Renal cortex interstitium (tissue), 11 donors: Measurements from ENCODE around the gene TBC1D16. TPM values are rescaled to one million over a fixed set of nuclear protein-coding genes. Genes with fewer than 3 reads are reported as not detected.

Experiments
- DNase-seq, 11 donors: peaks; one replicate each; pipeline ENCODE4 v3.0.0-alpha.2; 2013; ENCODE audit warnings: low read depth in 9 of 11, low spot score in 4 of 11; ENCODE audit errors: extremely low read depth in 1 of 11
- polyA plus RNA-seq, 3 donors: library from polyadenylated mRNA; unstranded; fragments of 120-200 nt; gene quantifications; one replicate each; pipeline ENCODE4 v1.2.1, GENCODE V29; 2013; ENCODE audit not compliant: insufficient read length in 3 of 3

Gene TBC1D16
- polyA plus RNA-seq, 3 donors: 33.9 to 40.3 (median 40.0) TPM

- no peak for DNase-seq
Measured at GRCh38 chr17:79948945-79949655, 86.6 kb downstream of the TBC1D16 start.

- no peak for DNase-seq
Measured at GRCh38 chr17:79948406-79948944, 87.2 kb downstream of the TBC1D16 start.

- DNase-seq: no peak
Measured at GRCh38 chr17:79947351-79948031, 88.2 kb downstream of the TBC1D16 start.

GRCh38 chr17:79946352-79947231 lies 89.1 kb downstream of the TBC1D16 start:
- DNase-seq: no peak

- no peak for DNase-seq
Measured at GRCh38 chr17:79945591-79946255, 89.9 kb downstream of the TBC1D16 start.

DNA sequence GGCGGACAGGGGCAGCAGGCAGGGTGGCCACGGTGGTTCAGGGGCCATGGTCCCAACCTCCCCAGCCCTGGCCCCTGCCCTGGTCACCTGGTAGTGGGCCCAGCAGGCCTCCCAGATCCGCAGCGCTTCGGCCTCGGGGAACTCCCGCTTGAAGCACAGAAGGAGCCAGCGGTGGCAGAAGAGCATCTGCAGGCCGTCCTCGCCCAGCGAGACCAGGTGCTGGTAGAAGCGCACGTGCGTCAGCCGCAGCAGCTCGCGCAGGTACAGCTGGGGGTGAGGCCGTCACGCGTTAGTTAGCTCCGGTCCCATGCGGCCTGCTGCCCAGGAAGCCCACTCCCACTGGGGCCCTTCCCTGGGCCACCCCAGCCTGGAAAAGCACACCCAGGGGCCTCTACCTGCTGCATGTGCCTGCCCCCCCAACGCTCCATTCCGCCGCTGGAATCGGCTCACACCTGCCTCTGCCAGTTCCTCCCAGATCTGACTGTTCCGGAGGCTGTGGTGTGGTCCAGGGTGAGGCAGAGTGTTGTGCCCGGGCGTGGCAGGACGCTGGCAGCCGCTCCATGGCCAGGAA lies 90.8 kb downstream of the TBC1D16 start:
- DNase-seq: no peak

GRCh38 chr17:79944251-79944812 lies 91.3 kb downstream of the TBC1D16 start:
- DNase-seq: no peak

DNA sequence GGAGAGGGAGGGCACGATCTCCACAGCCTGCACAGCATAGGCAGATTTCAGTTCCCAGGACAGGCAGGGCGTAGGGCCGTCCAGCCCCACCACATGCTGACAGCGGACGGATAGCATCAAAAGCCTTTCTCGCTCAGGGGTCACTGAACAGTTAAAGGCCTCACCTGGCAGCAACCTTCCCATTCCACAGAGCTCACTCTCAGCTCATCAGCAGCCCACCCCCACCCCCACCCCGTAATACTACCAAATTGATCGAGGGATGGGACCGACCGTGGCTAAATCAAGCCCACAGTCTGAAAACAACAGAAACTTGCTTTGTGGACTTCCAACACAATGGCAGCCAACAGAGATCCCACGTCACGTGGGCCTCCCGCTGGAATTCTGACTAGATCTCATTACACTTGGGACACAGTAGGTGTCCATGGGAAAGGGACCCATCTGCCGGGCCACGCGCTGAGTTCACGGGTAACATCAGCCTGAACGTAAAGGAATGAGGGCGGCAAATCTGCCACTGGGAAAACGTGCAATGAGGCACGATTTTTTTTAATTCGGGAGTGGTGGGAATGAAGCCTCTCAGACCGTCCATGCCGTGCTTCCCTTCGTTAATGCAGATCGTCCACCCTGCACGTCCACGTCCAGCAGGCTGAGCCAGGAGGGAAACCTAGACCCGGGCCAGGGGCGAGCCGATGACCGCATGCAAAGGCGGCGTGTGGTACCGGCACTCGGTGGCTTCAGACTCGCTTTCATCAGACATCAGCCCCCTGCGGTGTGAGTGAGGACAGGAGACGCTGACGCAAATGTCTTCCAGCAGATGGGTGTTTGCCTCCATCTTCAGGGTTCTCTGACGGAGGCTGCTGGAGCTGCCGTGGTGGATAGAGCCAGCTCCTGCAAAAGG lies 92.1 kb downstream of the TBC1D16 start:
- no peak for DNase-seq

- DNase-seq: no peak
Measured at GRCh38 chr17:79942591-79943346, 92.9 kb downstream of the TBC1D16 start.

DNA sequence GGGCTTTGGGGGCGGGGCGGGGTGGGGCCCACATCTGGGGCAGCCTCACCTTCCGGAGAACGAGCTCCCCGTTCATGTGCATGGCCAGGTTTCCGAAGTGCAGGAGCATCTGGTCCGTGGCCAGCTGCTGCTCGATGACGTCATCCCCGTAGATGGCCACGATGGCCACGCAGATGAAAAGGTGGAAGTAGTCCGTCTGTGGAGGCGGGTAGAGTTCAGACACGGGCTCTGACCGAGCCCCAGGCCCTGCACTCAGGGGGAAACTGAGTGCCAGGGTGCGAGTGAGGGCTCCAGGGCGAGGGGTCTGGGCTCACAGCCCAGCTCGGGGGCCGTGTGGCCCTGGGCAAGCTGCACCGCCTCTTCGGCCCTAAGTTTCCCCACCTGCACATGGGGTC lies 93.7 kb downstream of the TBC1D16 start:
- DNase-seq: no peak

- no peak for DNase-seq
Measured at GRCh38 chr17:79941088-79942010, 94.3 kb downstream of the TBC1D16 start.

GRCh38 chr17:79940459-79941087 lies 95.1 kb downstream of the TBC1D16 start:
- DNase-seq: no peak

GRCh38 chr17:79939755-79940458 lies 95.8 kb downstream of the TBC1D16 start:
- DNase-seq: no peak

GRCh38 chr17:79939094-79939435 lies 96.6 kb downstream of the TBC1D16 start:
- no peak for DNase-seq
